Endodermal cell (in vitro differentiated cells): ENCODE data around the gene CPA4. TPM values are rescaled to one million over a fixed set of nuclear protein-coding genes. Genes with fewer than 3 reads are reported as not detected.

Source experiments
- DNase-seq: peaks from one replicate; pipeline ENCODE4 v3.0.0-alpha.2; 2017
- H3K27ac ChIP-seq: 2 replicates; pipeline ENCODE4 v1.5.1; 2013; ENCODE audit warnings: mild to moderate bottlenecking, low read depth, low read length, moderate library complexity
- H3K27me3 ChIP-seq: 2 replicates; pipeline ENCODE4 v1.6.1; 2013; ENCODE audit warnings: mild to moderate bottlenecking, low read length, moderate library complexity; ENCODE audit not compliant: insufficient read depth, control insufficient read depth, poor library complexity, severe bottlenecking
- H3K36me3 ChIP-seq: 2 replicates; pipeline ENCODE4 v1.7.0; 2013; ENCODE audit warnings: mild to moderate bottlenecking, low read length, moderate library complexity; ENCODE audit not compliant: control insufficient read depth, insufficient read depth
- H3K4me1 ChIP-seq: one replicate; pipeline ENCODE4 v1.7.0; 2013; ENCODE audit warnings: low read length; ENCODE audit not compliant: control insufficient read depth, insufficient read depth
- H3K4me3 ChIP-seq: 2 replicates; pipeline ENCODE4 v1.5.1; 2013; ENCODE audit warnings: mild to moderate bottlenecking, low read length, moderate library complexity
- H3K9ac ChIP-seq: 2 replicates; pipeline ENCODE4 v1.6.1; 2013; ENCODE audit warnings: mild to moderate bottlenecking, low read length, moderate library complexity; ENCODE audit not compliant: poor library complexity, severe bottlenecking; ENCODE audit errors: extremely low read depth
- H3K9me3 ChIP-seq: 2 replicates; pipeline ENCODE4 v1.6.1; 2013; ENCODE audit warnings: mild to moderate bottlenecking, low read length, moderate library complexity; ENCODE audit not compliant: control insufficient read depth
- H3K27ac Mint-ChIP-seq: 2 replicates; pipeline ENCODE4 v1.8.0; 2020; ENCODE audit warnings: mixed read lengths
- H3K27me3 Mint-ChIP-seq: 2 replicates; pipeline ENCODE4 v1.8.0; 2021; ENCODE audit warnings: mild to moderate bottlenecking, mixed read lengths; ENCODE audit not compliant: insufficient read depth
- H3K36me3 Mint-ChIP-seq: 2 replicates; pipeline ENCODE4 v1.8.0; 2020; ENCODE audit warnings: low read depth, mixed read lengths
- H3K4me1 Mint-ChIP-seq: 2 replicates; pipeline ENCODE4 v1.8.0; 2020; ENCODE audit warnings: mixed read lengths
- H3K4me3 Mint-ChIP-seq: 2 replicates; pipeline ENCODE4 v1.8.0; 2020; ENCODE audit warnings: mild to moderate bottlenecking, moderate library complexity, mixed read lengths
- H3K9me3 Mint-ChIP-seq: 2 replicates; pipeline ENCODE4 v1.8.0; 2020; ENCODE audit warnings: mild to moderate bottlenecking, mixed read lengths
- WGBS, 2 experiments: methylation state at CpG; one replicate each; pipeline versions ENCODE4 v1.1.5 to v1.1.7; 2013; ENCODE audit warnings: missing lambda C conversion rate in 2 of 2, mixed read lengths in 1 of 2; ENCODE audit not compliant: insufficient coverage in 1 of 2, insufficient read length in 1 of 2; 5-methylcytosine and 5-hydroxymethylcytosine counted together
- total RNA-seq, 2 donors: library from RNA; stranded (reverse); fragmentation: NEBNext Ultra II Directional in 1 of 2; extraction: Animal tissue kit (Norgen Biotek cat#: 25700) in 1 of 2; gene quantifications; 2 replicates in 1 of 2; 3 replicates in 1 of 2; pipeline ENCODE4 v1.2.1, GENCODE V29; 2021
- TF ChIP-seq, protein P1 (sequence below): fragments of 200-600 bp; sonication (generic); conservative IDR thresholded peaks from 2 replicates; pipeline ENCODE4 v1.5.0; 2021; ENCODE audit warnings: antibody characterized with exemption, mild to moderate bottlenecking

The CPA4 gene
- total RNA-seq, 2 donors from 2014 or later: not detected

DNA sequence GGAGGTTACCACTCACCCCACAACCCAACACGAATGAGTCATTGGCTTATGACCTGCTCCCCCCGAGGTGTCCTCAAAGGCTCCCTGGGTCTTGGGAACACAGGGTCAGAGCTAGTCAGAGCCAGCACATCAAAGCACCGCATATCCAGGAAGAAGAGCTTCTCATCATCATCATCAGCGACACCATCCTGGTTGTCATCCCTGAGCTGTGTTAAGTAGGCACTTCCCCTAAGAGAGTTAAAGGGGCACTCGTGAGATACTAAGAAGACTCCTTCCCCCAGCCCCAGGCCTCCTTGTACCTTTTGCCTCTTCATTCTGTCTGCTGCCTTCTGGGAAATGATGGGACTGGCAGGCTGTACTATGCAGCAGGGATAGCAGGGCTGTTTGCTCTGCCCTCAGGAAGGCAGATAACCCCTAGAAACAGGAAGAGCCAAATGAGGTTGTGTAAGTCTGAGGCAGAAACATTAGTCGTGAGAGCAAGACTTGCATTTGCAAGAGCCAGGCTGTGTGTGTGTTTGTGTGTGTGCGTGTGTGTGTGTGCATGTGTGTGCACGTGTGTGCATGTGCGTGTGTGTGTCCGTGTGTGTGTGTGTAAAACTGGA is 76.2 kb downstream of the CPA4 start:
- 72 to 77% methylated on average over 7 to 10 of the region's 10 CpGs for WGBS, 2 experiments
- H3K27ac ChIP-seq: no peak overlapping the region
- H3K27me3 Mint-ChIP-seq: no peaks in the 10 kb centered on the region
- H3K4me1 ChIP-seq: peaks cover 5% of the 10 kb centered on the region
- TF ChIP-seq, protein P1, sequence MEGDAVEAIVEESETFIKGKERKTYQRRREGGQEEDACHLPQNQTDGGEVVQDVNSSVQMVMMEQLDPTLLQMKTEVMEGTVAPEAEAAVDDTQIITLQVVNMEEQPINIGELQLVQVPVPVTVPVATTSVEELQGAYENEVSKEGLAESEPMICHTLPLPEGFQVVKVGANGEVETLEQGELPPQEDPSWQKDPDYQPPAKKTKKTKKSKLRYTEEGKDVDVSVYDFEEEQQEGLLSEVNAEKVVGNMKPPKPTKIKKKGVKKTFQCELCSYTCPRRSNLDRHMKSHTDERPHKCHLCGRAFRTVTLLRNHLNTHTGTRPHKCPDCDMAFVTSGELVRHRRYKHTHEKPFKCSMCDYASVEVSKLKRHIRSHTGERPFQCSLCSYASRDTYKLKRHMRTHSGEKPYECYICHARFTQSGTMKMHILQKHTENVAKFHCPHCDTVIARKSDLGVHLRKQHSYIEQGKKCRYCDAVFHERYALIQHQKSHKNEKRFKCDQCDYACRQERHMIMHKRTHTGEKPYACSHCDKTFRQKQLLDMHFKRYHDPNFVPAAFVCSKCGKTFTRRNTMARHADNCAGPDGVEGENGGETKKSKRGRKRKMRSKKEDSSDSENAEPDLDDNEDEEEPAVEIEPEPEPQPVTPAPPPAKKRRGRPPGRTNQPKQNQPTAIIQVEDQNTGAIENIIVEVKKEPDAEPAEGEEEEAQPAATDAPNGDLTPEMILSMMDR: no peak
- DNase-seq: no peak
- H3K4me3 ChIP-seq: no peak overlapping the region
- no peaks in the 10 kb centered on the region for H3K36me3 Mint-ChIP-seq
- no peak overlapping the region for H3K4me3 Mint-ChIP-seq
- H3K9ac ChIP-seq: no peak overlapping the region
- H3K27me3 ChIP-seq: no peaks in the 10 kb centered on the region
- no peak overlapping the region for H3K27ac Mint-ChIP-seq
- no peaks in the 10 kb centered on the region for H3K9me3 ChIP-seq
- no peaks in the 10 kb centered on the region for H3K36me3 ChIP-seq
- H3K4me1 Mint-ChIP-seq: peaks cover 10% of the 10 kb centered on the region
- H3K9me3 Mint-ChIP-seq: no peaks in the 10 kb centered on the region

DNA sequence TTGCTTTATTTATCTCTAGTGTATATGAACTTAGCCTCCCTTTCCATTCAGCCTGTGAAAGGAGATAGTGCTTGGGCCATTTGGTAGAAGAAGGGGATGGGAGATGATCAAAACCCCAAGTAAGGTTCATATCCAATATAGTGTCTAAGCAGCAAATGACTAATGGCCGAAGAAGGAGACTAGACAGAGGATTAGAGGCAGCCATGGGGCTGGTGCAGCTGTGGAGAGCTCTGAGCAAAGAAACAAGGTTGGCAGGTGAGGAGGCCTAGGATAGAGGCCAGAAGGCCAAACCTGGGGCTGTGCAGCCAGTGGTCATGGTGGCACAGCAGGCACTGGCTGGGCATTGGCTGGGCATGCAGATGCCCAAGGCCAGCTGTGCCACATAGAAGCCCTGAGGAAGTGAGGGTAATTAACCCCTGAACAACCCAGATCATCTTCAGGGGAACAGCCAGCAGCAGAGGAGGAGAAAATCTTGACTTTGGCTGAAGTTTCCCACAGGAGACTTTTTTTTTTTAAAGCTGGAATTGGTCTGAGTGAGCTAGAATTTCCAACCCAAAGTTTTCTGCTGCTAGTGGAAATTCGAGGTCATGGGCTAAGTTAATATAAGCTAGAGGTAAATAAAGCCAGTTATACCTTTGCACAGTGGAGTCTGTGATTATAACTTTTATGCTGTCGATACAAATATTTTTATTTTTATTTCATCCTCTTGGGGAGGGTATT is 77.0 kb downstream of the CPA4 start:
- Mint-ChIP-seq H3K27me3 (no peaks in the 10 kb centered on the region), H3K4me1 (peaks cover 10% of the 10 kb centered on the region), H3K36me3 (no peaks in the 10 kb centered on the region), H3K27ac (no peak overlapping the region), H3K4me3 (no peak overlapping the region), H3K9me3 (no peaks in the 10 kb centered on the region)
- Histone ChIP-seq H3K27me3 (no peaks in the 10 kb centered on the region), H3K9ac (no peak overlapping the region), H3K27ac (no peak overlapping the region), H3K4me3 (no peak overlapping the region), H3K36me3 (no peaks in the 10 kb centered on the region), H3K9me3 (no peaks in the 10 kb centered on the region), H3K4me1 (peaks cover 5% of the 10 kb centered on the region)
- DNase-seq: no peak
- 58 to 75% methylated on average over 2 to 3 of the region's 3 CpGs for WGBS, 2 experiments
- TF ChIP-seq, protein P1: no peak

DNA sequence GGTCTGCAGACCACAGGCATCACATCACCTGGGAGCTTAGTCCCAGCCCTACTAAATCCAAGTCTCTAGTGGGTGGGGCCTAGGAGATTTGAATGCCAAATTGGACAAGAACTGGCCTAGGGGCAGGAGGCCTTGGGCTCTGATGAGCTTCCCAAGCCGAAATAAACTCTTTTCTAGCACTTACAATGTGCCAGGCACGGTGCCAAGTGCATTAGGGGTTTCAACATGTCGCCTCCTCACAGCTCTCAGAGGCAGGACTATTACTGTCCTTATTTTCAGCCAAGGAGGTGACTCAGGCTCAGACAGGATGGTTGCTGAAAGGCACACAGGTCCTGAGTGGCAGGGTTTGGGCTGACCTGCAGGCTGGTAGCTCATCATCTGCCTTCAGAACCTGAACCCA is 78.1 kb downstream of the CPA4 start:
- H3K4me3 Mint-ChIP-seq: no peak overlapping the region
- Histone ChIP-seq H3K36me3 (no peaks in the 10 kb centered on the region), H3K4me1 (peaks cover 5% of the 10 kb centered on the region), H3K27ac (no peak overlapping the region), H3K27me3 (no peaks in the 10 kb centered on the region), H3K4me3 (no peak overlapping the region), H3K9ac (no peak overlapping the region), H3K9me3 (no peaks in the 10 kb centered on the region)
- peaks cover 5% of the 10 kb centered on the region for H3K4me1 Mint-ChIP-seq
- no peaks in the 10 kb centered on the region for H3K36me3 Mint-ChIP-seq
- H3K27me3 Mint-ChIP-seq: no peaks in the 10 kb centered on the region
- no peak for DNase-seq
- 92 to 93% methylated on average over 3 of the region's 3 CpGs for WGBS, 2 experiments
- peaks cover 7% of the 10 kb centered on the region for H3K9me3 Mint-ChIP-seq
- H3K27ac Mint-ChIP-seq: no peak overlapping the region
- TF ChIP-seq, protein P1: no peak
